ENCODE results near the gene DOCK3. TPM values are rescaled to one million over a fixed set of nuclear protein-coding genes. Genes with fewer than 3 reads are reported as not detected.
"Not testable (repeated sequence)": the region's sequence is repeated elsewhere in the genome, so short reads cannot be mapped to it uniquely, and the experiment has no call there.

The DOCK3 gene
- total and polyA plus RNA-seq, 5 donors = 1.9 to 5.2 (median 4.2) TPM

DNA sequence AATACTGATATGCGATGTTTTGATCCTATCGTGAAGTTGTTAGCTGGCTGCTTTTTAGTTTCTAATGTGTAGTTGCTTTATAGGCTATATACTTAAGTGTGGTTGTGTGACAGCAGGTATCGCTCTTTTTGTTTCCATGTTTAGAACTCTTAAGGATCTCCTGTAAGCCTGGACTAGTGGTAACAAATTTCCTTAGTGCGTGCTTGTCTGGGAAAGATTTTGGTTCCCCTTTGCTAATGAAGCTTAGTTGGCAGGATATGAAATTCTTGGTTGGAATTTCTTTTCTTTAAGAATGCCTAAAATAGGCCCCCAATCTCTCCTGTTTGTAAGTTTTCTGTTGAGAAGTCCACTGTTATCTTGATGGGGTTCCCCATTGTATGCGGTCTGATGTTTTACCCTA lies 173.6 kb downstream of the DOCK3 start:
- Histone ChIP-seq H3K4me3 (ENCODE audit: low read length) (no peak overlapping the region), H3K27ac (ENCODE audit: low read length) (no peak overlapping the region), H3K9me3 (ENCODE audit: control insufficient read depth, low read length) (no peaks in the 10 kb centered on the region), H3K27me3 (ENCODE audit: control insufficient read depth, insufficient read depth) (no peaks in the 10 kb centered on the region), H3K4me1 (ENCODE audit: control insufficient read depth, insufficient read depth, low read length) (no peaks in the 10 kb centered on the region)
- WGBS = 95% methylated on average over 5 of the region's 5 CpGs
- intact Hi-C loops (cut with DNase I) = no loop called here
- no peak for ATAC-seq
- no peak for DNase-seq

DNA sequence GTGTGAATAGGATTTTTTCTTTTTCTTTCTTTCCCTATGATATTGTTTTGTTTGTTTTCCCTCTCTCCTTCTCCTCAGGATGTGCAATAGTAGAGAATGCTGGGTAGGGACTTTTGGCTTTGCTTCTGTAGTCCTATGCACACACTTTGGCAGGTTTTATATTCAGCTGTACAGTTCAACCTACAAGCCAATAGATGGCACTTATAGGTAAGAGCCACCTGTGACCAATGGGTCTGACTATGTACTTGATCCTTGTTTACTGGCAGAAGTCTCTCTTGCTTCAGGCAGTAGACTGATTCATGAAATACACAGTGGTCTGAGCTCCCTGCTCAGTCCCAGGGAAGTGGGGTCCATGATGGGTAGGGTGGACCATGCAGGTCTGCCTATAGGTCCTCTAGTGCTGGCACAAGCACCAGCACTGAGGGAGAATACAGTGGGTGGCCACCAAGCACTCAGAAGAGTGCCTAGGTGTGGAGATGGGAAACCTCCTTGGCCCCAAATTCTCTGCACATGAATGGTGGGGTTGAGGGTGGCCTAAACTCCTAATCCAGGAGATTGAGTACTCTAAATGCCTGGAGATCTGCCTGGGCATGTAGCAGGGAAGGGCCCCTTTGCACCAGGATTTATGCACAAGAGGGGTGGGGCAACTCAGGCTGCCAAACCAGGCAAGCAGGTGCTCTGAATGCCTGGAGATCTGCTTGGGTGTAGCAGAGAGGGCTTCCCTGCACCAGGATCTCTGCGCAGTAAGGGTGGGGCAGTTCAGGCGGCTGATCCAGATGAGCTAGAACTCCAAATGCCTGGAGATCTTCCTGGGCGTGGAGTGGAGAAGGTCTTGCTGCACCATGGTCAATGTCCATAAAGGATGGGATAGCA lies 176.1 kb downstream of the DOCK3 start:
- DNase-seq = no peak
- intact Hi-C loops (cut with DNase I) = no loop called here
- no peaks in the 10 kb centered on the region for H3K9me3 ChIP-seq (ENCODE audit: control insufficient read depth, low read length)
- no peaks in the 10 kb centered on the region for H3K4me1 ChIP-seq (ENCODE audit: control insufficient read depth, insufficient read depth, low read length)
- no peak overlapping the region for H3K27ac ChIP-seq (ENCODE audit: low read length)
- WGBS = 86% methylated on average over 3 of the region's 3 CpGs
- no peak overlapping the region for H3K4me3 ChIP-seq (ENCODE audit: low read length)
- H3K27me3 ChIP-seq (ENCODE audit: control insufficient read depth, insufficient read depth) = no peaks in the 10 kb centered on the region
- ATAC-seq = no peak

DNA sequence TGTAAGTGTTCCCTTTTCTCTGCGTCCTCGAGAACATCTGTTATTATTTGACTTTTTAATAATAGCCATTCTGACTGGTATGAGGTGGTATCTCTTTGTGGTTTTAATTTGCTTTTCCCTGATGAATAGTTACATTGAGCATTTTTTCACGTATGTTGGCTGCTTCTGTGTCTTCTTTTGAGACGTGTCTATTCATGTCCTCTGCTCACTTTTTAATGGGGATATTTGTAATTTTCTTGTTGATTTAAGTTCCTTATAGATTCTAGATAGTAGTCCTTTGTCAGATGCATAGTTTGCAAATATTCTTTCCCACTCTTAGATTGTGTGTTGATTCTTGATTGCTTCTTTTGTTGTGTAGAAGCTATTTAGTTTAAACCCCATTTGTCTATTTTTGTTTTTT lies 179.2 kb downstream of the DOCK3 start:
- Histone ChIP-seq H3K27me3 (ENCODE audit: control insufficient read depth, insufficient read depth) (no peaks in the 10 kb centered on the region), H3K4me1 (ENCODE audit: control insufficient read depth, insufficient read depth, low read length) (no peaks in the 10 kb centered on the region), H3K9me3 (ENCODE audit: control insufficient read depth, low read length) (no peaks in the 10 kb centered on the region), H3K4me3 (ENCODE audit: low read length) (no peak overlapping the region), H3K27ac (ENCODE audit: low read length) (no peak overlapping the region)
- intact Hi-C loops (cut with DNase I) = no loop called here
- ATAC-seq (no peak), DNase-seq (no peak)
- WGBS = 77% methylated on average over 4 of the region's 4 CpGs

DNA sequence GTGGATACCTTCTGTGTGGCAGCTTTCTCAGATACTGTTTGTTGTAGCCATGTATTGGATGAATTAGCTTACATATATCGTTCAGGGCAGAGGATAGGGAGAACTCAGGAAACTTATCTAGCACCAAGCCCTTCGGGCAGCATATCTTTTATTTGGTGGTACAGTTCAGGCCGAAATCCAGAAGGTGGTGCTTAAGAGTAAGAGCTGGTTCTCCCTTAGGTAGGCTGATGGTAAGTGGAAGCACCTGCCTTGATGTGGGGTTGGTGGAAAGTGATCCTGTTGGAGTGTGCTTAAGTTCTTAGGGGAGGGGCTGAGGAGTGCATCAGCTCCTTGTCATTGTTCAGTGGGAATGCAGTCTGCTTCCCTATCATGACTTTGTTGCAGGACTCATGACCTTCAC lies 187.5 kb downstream of the DOCK3 start:
- H3K27me3 ChIP-seq (ENCODE audit: control insufficient read depth, insufficient read depth) = no peaks in the 10 kb centered on the region
- no peak for DNase-seq
- H3K9me3 ChIP-seq (ENCODE audit: control insufficient read depth, low read length) = no peaks in the 10 kb centered on the region
- 71% methylated on average over 3 of the region's 3 CpGs for WGBS
- ATAC-seq = no peak
- intact Hi-C loops (cut with DNase I) = no loop called here
- H3K4me3 ChIP-seq (ENCODE audit: low read length) = no peak overlapping the region
- no peaks in the 10 kb centered on the region for H3K4me1 ChIP-seq (ENCODE audit: control insufficient read depth, insufficient read depth, low read length)
- H3K27ac ChIP-seq (ENCODE audit: low read length) = no peak overlapping the region

DNA sequence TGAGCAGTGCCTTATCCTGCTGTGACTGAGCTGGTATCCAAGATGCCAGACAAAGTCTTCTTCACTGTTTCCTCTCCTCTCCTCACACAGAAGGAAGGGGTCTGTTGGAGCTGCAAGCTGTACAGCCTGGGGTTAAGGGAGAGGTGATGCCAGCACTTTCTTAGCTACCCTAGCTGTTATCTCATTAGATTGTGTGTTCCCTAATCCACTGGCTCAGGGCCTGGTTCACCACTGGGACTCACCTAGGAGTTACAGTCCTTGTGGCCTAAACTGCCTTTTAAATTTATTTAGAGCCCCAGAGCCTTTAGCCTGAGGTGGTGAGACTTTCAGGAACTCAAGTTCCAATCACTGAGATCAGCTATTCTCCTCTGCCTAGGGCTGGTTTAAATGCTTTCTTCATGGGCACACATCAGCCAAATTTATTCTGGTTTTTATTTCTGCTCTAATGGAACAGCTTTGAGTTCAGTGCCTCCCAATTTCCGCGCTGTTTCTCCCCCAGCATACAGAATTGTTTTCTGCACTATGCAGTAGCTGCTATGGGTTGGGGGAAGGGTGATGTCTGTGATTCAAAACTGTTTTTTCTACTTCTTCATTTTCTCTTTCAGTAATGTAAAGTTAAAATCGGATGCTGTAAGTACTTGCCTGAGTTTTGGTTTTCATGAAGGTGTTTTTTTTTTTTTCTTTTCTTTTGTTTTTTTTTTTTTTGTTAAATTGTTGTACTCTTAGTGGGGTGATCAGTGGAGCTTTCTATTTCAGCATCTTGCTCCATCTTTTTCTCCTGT lies 198.8 kb downstream of the DOCK3 start:
- Histone ChIP-seq H3K27ac (ENCODE audit: low read length) (no peak overlapping the region), H3K9me3 (ENCODE audit: control insufficient read depth, low read length) (no peaks in the 10 kb centered on the region), H3K4me1 (ENCODE audit: control insufficient read depth, insufficient read depth, low read length) (no peaks in the 10 kb centered on the region), H3K4me3 (ENCODE audit: low read length) (no peak overlapping the region), H3K27me3 (ENCODE audit: control insufficient read depth, insufficient read depth) (no peaks in the 10 kb centered on the region)
- 66% methylated on average over 3 of the region's 3 CpGs for WGBS
- intact Hi-C loops (cut with DNase I) = loop anchor here in 1 of 4 donors (10.0 kb wide), 1 partner anchor 189 kb away; no protein-coding TSS in a partner anchor
- no peak for ATAC-seq
- DNase-seq = no peak

DNA sequence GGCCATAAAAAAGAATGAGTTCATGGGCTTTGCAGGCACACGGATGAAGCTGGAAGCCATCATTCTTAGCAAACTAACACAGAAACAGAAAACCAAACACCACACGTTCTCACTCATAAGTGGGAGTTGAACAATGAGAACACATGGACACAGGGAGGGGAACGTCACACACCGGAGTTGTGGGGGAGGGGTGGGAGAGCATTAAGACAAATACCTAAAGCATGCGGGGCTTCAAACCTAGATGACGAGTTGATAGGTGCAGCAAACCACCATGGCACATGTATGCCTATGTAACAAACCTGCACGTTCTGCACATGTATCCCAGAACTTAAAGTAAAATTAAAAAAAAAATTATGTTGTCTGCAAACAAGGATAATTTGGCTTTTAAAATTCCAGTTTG lies 200.1 kb downstream of the DOCK3 start:
- H3K27me3 ChIP-seq (ENCODE audit: control insufficient read depth, insufficient read depth); ATAC-seq; H3K4me1 ChIP-seq (ENCODE audit: control insufficient read depth, insufficient read depth, low read length); DNase-seq; H3K4me3 ChIP-seq (ENCODE audit: low read length); H3K27ac ChIP-seq (ENCODE audit: low read length); H3K9me3 ChIP-seq (ENCODE audit: control insufficient read depth, low read length): not testable (repeated sequence)
- intact Hi-C loops (cut with DNase I) = loop anchor here in 1 of 4 donors (10.0 kb wide), 1 partner anchor 190 kb away; no protein-coding TSS in a partner anchor
- WGBS = 62% methylated on average over 7 of the region's 7 CpGs

DNA sequence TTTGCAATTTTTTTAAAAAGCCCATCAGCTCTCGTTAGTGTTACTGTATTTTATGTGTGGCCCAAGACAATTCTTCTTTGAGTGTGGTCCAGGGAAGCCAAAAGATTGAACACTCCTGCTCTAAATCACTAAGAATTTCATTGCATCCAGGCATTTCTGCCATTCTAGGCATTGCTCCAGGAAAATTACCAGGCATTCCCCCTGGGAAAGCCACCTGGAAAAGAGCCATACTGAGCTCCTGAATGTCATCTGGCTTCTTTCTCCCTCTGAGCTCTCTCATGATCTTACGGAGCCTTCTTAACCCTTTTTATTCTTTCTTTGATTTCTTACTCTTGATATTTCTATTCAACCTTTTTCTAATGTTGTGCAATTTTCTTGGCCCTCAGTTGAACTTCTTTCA lies 202.2 kb downstream of the DOCK3 start:
- no peak for DNase-seq
- Histone ChIP-seq H3K27ac (ENCODE audit: low read length) (no peak overlapping the region), H3K9me3 (ENCODE audit: control insufficient read depth, low read length) (no peaks in the 10 kb centered on the region), H3K4me1 (ENCODE audit: control insufficient read depth, insufficient read depth, low read length) (no peaks in the 10 kb centered on the region), H3K4me3 (ENCODE audit: low read length) (no peak overlapping the region), H3K27me3 (ENCODE audit: control insufficient read depth, insufficient read depth) (no peaks in the 10 kb centered on the region)
- 33% methylated on average over 2 of the region's 2 CpGs for WGBS
- no peak for ATAC-seq
- intact Hi-C loops (cut with DNase I) = loop anchor here in 1 of 4 donors (10.0 kb wide), 1 partner anchor 192 kb away; no protein-coding TSS in a partner anchor

DNA sequence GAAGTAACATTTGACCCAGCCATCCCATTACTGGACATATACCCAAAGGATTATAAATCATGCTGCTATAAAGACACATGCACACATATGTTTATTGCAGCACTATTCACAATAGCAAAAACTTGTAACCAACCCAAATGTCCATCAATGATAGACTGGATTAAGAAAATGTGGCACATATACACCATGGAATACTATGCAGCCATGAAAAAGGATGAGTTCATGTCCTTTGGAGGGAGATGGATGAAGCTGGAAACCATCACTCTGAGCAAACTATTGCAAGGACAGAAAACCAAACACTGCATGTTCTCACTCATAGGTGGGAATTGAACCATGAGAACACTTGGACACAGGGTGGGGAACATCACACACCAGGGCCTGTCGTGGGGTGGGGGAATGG lies 208.0 kb downstream of the DOCK3 start:
- H3K27me3 ChIP-seq (ENCODE audit: control insufficient read depth, insufficient read depth); intact Hi-C loops (cut with DNase I); H3K4me3 ChIP-seq (ENCODE audit: low read length); DNase-seq; H3K27ac ChIP-seq (ENCODE audit: low read length); ATAC-seq; H3K4me1 ChIP-seq (ENCODE audit: control insufficient read depth, insufficient read depth, low read length); H3K9me3 ChIP-seq (ENCODE audit: control insufficient read depth, low read length): not testable (repeated sequence)
- 80% methylated on average over 1 of the region's 1 CpG for WGBS

DNA sequence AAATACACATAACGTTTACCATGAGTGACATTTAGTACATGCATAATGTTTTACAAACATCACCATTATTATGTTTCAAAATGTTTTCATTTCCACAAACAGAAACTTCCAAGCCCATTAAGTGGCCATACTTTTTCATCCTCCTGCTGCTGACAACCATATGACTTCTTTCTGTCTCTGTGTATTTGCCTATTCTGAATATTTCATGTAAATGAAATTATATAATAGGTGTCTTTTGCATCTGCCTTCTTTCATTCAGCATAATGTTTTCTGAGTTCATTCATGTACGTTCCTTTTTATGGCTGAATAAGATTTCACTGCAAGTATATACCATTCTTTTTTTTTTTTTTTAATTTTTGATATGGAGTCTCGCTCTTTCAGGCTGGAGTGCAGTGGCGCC lies 209.0 kb downstream of the DOCK3 start:
- Histone ChIP-seq H3K4me3 (ENCODE audit: low read length) (no peak overlapping the region), H3K27me3 (ENCODE audit: control insufficient read depth, insufficient read depth) (no peaks in the 10 kb centered on the region), H3K4me1 (ENCODE audit: control insufficient read depth, insufficient read depth, low read length) (no peaks in the 10 kb centered on the region), H3K27ac (ENCODE audit: low read length) (no peak overlapping the region), H3K9me3 (ENCODE audit: control insufficient read depth, low read length) (no peaks in the 10 kb centered on the region)
- intact Hi-C loops (cut with DNase I) = no loop called here
- no peak for DNase-seq
- no peak for ATAC-seq
- 86% methylated on average over 4 of the region's 4 CpGs for WGBS

DNA sequence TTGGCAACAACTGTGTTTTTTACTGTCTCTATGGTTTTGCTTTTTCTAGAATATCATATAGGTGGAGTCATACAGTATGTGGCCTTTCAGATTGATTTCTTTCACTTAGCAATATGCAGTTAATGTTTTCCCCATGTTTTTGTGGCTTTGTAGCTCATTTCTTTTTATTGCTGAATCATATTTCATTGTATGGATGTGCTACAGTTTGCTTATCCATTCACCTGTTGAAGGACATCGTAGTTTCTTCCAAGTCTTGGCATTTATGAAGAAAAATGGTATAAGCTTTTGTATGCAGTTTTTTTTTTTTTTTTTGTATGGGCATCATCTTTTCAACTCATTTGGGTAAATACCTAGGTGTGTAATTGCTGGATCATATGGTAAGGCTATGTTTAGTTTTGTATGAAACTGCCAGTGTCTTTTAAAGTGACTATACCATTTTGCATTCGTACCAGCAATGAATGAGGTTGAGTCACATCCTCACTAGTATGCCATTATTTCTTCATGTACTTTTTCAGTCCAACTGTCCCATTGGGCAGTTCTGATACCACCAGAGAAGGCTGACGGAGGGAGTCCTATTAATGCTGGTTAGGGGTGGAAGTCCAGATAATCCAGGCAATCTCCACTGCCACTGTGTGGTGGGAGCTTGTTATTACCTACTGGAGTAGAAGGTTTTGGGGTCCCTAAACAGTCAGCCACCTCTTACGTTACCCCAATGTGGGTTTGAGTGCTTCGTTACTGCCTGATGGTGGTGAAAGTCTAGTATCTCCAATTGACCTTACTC lies 210.5 kb downstream of the DOCK3 start:
- Histone ChIP-seq H3K27ac (ENCODE audit: low read length) (no peak overlapping the region), H3K4me3 (ENCODE audit: low read length) (no peak overlapping the region), H3K4me1 (ENCODE audit: control insufficient read depth, insufficient read depth, low read length) (no peaks in the 10 kb centered on the region), H3K27me3 (ENCODE audit: control insufficient read depth, insufficient read depth) (no peaks in the 10 kb centered on the region), H3K9me3 (ENCODE audit: control insufficient read depth, low read length) (no peaks in the 10 kb centered on the region)
- ATAC-seq (no peak), DNase-seq (no peak)
- 50% methylated on average over 5 of the region's 5 CpGs for WGBS
- intact Hi-C loops (cut with DNase I) = no loop called here
